GM12801 (cell line): ENCODE data around the gene ANO2.

Experiments
- CTCF ChIP-seq: IDR thresholded peaks from one replicate; pipeline ENCODE4 v1.5.1; 2011; ENCODE audit warnings: control low read depth; ENCODE audit not compliant: insufficient read length; ENCODE audit errors: extremely low read depth

Gene ANO2

DNA sequence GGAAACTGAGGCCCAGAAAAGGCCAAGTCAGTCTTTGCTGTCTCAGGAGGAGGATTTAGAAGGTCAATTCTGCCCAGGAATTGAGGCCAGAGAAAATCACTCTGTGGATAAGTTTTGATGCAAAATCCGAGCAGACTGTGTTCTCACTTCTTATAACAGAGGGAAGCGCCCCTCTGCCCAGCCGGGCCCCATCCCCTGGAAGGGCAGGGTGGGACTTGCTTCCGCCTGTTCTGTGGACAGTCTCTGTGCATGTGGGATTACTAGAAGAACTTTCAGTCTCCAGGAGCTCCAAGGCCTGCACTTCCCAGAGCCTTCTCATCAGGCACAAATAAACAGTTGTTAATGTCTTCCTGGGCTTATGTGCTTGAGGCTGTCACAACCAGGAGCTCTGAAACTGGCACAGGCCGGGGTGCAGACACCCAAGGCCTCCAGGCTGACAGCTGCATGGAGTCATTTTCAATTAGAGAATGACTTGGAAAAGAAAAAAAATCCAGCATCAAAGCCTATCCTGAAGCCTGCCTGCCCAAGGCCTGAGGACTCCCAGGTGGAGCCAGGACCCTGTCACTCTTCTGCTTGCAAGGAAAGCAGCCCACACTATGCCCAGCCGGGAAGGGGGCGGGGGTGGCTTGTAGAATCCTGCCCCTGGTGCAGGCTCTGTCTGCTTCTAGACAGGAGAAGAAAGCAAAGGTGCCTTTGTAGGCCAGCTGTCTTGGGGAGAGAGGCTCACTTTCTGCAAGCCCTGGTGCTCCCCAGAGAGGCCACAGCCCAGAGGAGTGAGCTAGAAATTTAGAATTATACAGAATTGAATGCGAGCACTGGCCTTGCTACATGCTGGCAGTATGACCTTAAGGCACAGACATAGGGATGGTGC is 428.5 kb downstream of the ANO2 start:
- no peak for TF ChIP-seq CTCF

- TF ChIP-seq CTCF, result no peak
Measured at GRCh38 chr12:5515458-5515857, 429.6 kb downstream of the ANO2 start.

DNA sequence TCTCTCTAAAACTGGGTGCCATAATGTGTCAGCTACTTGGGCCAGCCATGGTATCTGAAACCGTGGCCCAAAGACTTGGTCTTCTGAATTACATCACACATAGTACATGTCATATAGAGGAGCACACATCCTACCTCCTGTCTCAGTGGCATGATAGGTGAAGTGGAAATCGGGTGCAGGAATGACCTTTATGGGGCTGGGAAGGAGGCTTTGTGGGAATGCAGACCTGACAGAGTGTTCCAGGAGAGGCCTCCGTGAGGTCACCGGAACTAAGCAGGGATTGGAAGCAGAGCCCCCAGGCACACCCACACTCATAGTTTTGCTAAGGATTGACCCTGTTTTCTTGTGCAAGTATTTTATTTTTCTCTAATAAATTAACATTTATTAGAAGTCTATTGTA is 430.5 kb downstream of the ANO2 start:
- no peak for TF ChIP-seq CTCF

- TF ChIP-seq CTCF, result no peak
Measured at GRCh38 chr12:5514016-5514415, 431.0 kb downstream of the ANO2 start.

- TF ChIP-seq CTCF, result no peak
Measured at GRCh38 chr12:5513406-5513805, 431.7 kb downstream of the ANO2 start.
